Breast epithelium (tissue), 4 donors: Measurements from ENCODE around the gene ATF3. TPM values are rescaled to one million over a fixed set of nuclear protein-coding genes. Genes with fewer than 3 reads are reported as not detected.

ENCODE experiments used
- DNase-seq, 2 donors: peaks; one replicate each; pipeline ENCODE4 v3.0.0-alpha.2; 2019; ENCODE audit warnings: low spot score in 2 of 2
- H3K27ac ChIP-seq, 2 donors: fragments of 200-600 bp; sonication (generic) in 1 of 2; one replicate each; pipeline ENCODE4 v1.5.1; 2016 to 2019; ENCODE audit warnings: mild to moderate bottlenecking in 1 of 2
- H3K27me3 ChIP-seq, 2 donors: fragments of 200-600 bp; sonication (generic) in 1 of 2; one replicate each; pipeline versions ENCODE4 v1.5.1 to v1.6.0; 2017 to 2019; ENCODE audit warnings: control low read depth in 1 of 2, mild to moderate bottlenecking in 1 of 2
- H3K36me3 ChIP-seq: fragments of 200-600 bp; one replicate; pipeline ENCODE4 v1.5.1; 2019
- H3K4me1 ChIP-seq, 2 donors: fragments of 200-600 bp; sonication (generic); one replicate each; pipeline ENCODE4 v1.5.1; 2016 to 2019; ENCODE audit warnings: control low read depth in 1 of 2
- H3K4me3 ChIP-seq, 3 donors: fragments of 200-600 bp; sonication (generic); 1 replicate in 2 of 3; 2 replicates in 1 of 3; pipeline ENCODE4 v1.5.1; 2016 to 2019; ENCODE audit warnings: mild to moderate bottlenecking in 3 of 3, moderate library complexity in 2 of 3
- H3K9me3 ChIP-seq, 2 donors: fragments of 200-600 bp; sonication (generic) in 1 of 2; one replicate each; pipeline ENCODE4 v1.5.1; 2016 to 2019; ENCODE audit warnings: control low read depth in 1 of 2
- POLR2A ChIP-seq: fragments of 450-650 bp; IDR thresholded peaks from one replicate; pipeline ENCODE4 v1.6.1; 2016; ENCODE audit warnings: antibody characterized with exemption, mild to moderate bottlenecking, moderate library complexity
- POLR2AphosphoS5 ChIP-seq, 3 donors: sonication (generic); formaldehyde crosslinking; IDR thresholded peaks; one replicate each; pipeline ENCODE4 v1.6.1; 2017; ENCODE audit warnings: antibody characterized with exemption in 3 of 3
- intact Hi-C: fragments of 100-400 bp; cut with DNase I; formaldehyde crosslinking; loops from one replicate; pipeline ENCODE4 v1.15.1; 2023; ENCODE audit warnings: low total_unique reads
- total RNA-seq, 3 donors: library from RNA; depleted of rRNA; stranded (reverse); fragments of >200 nt; gene quantifications; one replicate each; pipeline ENCODE4 v1.1.0, GENCODE V29; 2016
- TF ChIP-seq, protein P1 (sequence below), 3 donors: fragments of 450-650 bp; IDR thresholded peaks; one replicate each; pipeline ENCODE4 v1.5.1; 2016 to 2017; ENCODE audit warnings: antibody characterized with exemption in 3 of 3, mild to moderate bottlenecking in 3 of 3, moderate library complexity in 3 of 3

ATF3 gene
- total RNA-seq, 3 donors from 2014 or later = 6.7 to 90.9 (median 26.9) TPM

GRCh38 chr1:212620293-212620692 lies 11.7 kb downstream of the ATF3 start:
- Histone ChIP-seq H3K36me3 (no peaks in the 10 kb centered on the region), H3K27ac (no peak overlapping the region), H3K4me3 (no peak overlapping the region), H3K27me3 (no peaks in the 10 kb centered on the region), H3K4me1 (no peaks in the 10 kb centered on the region), H3K9me3 (no peaks in the 10 kb centered on the region)
- intact Hi-C loops = no loop called here
- TF ChIP-seq POLR2A (no peak), POLR2AphosphoS5 (IDR thresholded peaks at IDR 0.05) (no peak)
- TF ChIP-seq, protein P1, sequence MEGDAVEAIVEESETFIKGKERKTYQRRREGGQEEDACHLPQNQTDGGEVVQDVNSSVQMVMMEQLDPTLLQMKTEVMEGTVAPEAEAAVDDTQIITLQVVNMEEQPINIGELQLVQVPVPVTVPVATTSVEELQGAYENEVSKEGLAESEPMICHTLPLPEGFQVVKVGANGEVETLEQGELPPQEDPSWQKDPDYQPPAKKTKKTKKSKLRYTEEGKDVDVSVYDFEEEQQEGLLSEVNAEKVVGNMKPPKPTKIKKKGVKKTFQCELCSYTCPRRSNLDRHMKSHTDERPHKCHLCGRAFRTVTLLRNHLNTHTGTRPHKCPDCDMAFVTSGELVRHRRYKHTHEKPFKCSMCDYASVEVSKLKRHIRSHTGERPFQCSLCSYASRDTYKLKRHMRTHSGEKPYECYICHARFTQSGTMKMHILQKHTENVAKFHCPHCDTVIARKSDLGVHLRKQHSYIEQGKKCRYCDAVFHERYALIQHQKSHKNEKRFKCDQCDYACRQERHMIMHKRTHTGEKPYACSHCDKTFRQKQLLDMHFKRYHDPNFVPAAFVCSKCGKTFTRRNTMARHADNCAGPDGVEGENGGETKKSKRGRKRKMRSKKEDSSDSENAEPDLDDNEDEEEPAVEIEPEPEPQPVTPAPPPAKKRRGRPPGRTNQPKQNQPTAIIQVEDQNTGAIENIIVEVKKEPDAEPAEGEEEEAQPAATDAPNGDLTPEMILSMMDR (IDR thresholded peaks at IDR 0.05) = no peak
- DNase-seq = no peak

GRCh38 chr1:212621043-212621948 lies 12.7 kb downstream of the ATF3 start:
- Histone ChIP-seq H3K4me3 (no peak overlapping the region), H3K27ac (no peak overlapping the region), H3K9me3 (no peaks in the 10 kb centered on the region), H3K4me1 (no peaks in the 10 kb centered on the region), H3K27me3 (no peaks in the 10 kb centered on the region), H3K36me3 (no peaks in the 10 kb centered on the region)
- TF ChIP-seq, protein P1 (IDR thresholded peaks at IDR 0.05) = no peak
- TF ChIP-seq POLR2AphosphoS5 (IDR thresholded peaks at IDR 0.05) = no peak
- no peak for TF ChIP-seq POLR2A
- DNase-seq = no peak
- intact Hi-C loops = no loop called here

GRCh38 chr1:212621949-212622305 lies 13.4 kb downstream of the ATF3 start:
- H3K27me3 ChIP-seq = no peaks in the 10 kb centered on the region
- no peak for TF ChIP-seq POLR2AphosphoS5 (IDR thresholded peaks at IDR 0.05)
- TF ChIP-seq, protein P1 (IDR thresholded peaks at IDR 0.05) = no peak
- TF ChIP-seq POLR2A = no peak
- H3K36me3 ChIP-seq = no peaks in the 10 kb centered on the region
- DNase-seq = no peak
- H3K27ac ChIP-seq = no peak overlapping the region
- intact Hi-C loops = no loop called here
- no peak overlapping the region for H3K4me3 ChIP-seq
- no peaks in the 10 kb centered on the region for H3K4me1 ChIP-seq
- no peaks in the 10 kb centered on the region for H3K9me3 ChIP-seq

GRCh38 chr1:212622467-212622866 lies 13.9 kb downstream of the ATF3 start:
- Histone ChIP-seq H3K4me1 (no peaks in the 10 kb centered on the region), H3K4me3 (no peak overlapping the region), H3K27ac (no peak overlapping the region), H3K9me3 (no peaks in the 10 kb centered on the region), H3K27me3 (no peaks in the 10 kb centered on the region), H3K36me3 (no peaks in the 10 kb centered on the region)
- TF ChIP-seq POLR2AphosphoS5 (IDR thresholded peaks at IDR 0.05) = no peak
- no peak for TF ChIP-seq POLR2A
- TF ChIP-seq, protein P1 (IDR thresholded peaks at IDR 0.05) = no peak
- intact Hi-C loops = no loop called here
- DNase-seq = no peak

GRCh38 chr1:212622906-212623305 lies 14.3 kb downstream of the ATF3 start:
- H3K9me3 ChIP-seq = no peaks in the 10 kb centered on the region
- H3K4me3 ChIP-seq = no peak overlapping the region
- intact Hi-C loops = no loop called here
- no peak overlapping the region for H3K27ac ChIP-seq
- no peak for TF ChIP-seq POLR2A
- no peak for TF ChIP-seq POLR2AphosphoS5 (IDR thresholded peaks at IDR 0.05)
- TF ChIP-seq, protein P1 (IDR thresholded peaks at IDR 0.05) = no peak
- no peaks in the 10 kb centered on the region for H3K36me3 ChIP-seq
- no peaks in the 10 kb centered on the region for H3K4me1 ChIP-seq
- DNase-seq = no peak
- no peaks in the 10 kb centered on the region for H3K27me3 ChIP-seq
